GM18907 (cell line): ENCODE measurements around the gene COQ4.
"Not testable (repeated sequence)": the region's sequence is repeated elsewhere in the genome, so short reads cannot be mapped to it uniquely, and the experiment has no call there.

ENCODE experiments used
- ATAC-seq: cut with Tn5 transposase; IDR thresholded peaks from one replicate; pipeline ENCODE4 v1.9.1; 2021; ENCODE audit warnings: mild to moderate bottlenecking, moderate library complexity; ENCODE audit not compliant: unreplicated experiment

COQ4 gene

GRCh38 chr9:128322404-128323211, at the start of gene COQ4, which contains the start of gene TRUB2:
Gene COQ4, plus strand, starts transcription at chr9:128322839. Its CDS starts 20 bp downstream, at chr9:128322859.
Gene TRUB2, minus strand, starts transcription at chr9:128322447. Its CDS starts 39 bp downstream, at chr9:128322408.
- ATAC-seq, result peak; percentile 76

- no peak for ATAC-seq
Observed at GRCh38 chr9:128274245-128274644, 48.4 kb upstream of the COQ4 start.

GRCh38 chr9:128275198-128276007, 47.2 kb upstream of the COQ4 start, which contains the start of gene GOLGA2:
Gene GOLGA2, minus strand, starts transcription at chr9:128276007. Its CDS starts 31 bp downstream, at chr9:128275976.
- peak; percentile 56 for ATAC-seq

- peak; percentile 96 for ATAC-seq
Observed at GRCh38 chr9:128276008-128276573, 46.5 kb upstream of the COQ4 start, which contains the start of gene SWI5. Gene SWI5, plus strand, starts transcription at chr9:128276276.

GRCh38 chr9:128276574-128277270, 45.9 kb upstream of the COQ4 start:
- ATAC-seq, result peak; percentile 1

GRCh38 chr9:128279088-128280073, 43.3 kb upstream of the COQ4 start:
- not testable (repeated sequence) for ATAC-seq

- ATAC-seq, result no peak
Observed at GRCh38 chr9:128280084-128280622, 42.5 kb upstream of the COQ4 start.

- no peak for ATAC-seq
Observed at GRCh38 chr9:128282500-128282899, 40.1 kb upstream of the COQ4 start.

GRCh38 chr9:128285033-128285784, 37.4 kb upstream of the COQ4 start:
- no peak for ATAC-seq

- no peak for ATAC-seq
Observed at GRCh38 chr9:128286440-128286839, 36.2 kb upstream of the COQ4 start.

GRCh38 chr9:128288273-128289004, 34.2 kb upstream of the COQ4 start:
- ATAC-seq, result no peak

GRCh38 chr9:128292009-128292408, 30.6 kb upstream of the COQ4 start:
- no peak for ATAC-seq

- ATAC-seq, result no peak
Observed at GRCh38 chr9:128293091-128293490, 29.5 kb upstream of the COQ4 start.

- no peak for ATAC-seq
Observed at GRCh38 chr9:128294142-128294541, 28.5 kb upstream of the COQ4 start.

- no peak for ATAC-seq
Observed at GRCh38 chr9:128296340-128297220, 26.1 kb upstream of the COQ4 start.

GRCh38 chr9:128297221-128297773, 25.3 kb upstream of the COQ4 start:
- ATAC-seq, result no peak
